ENCODE data around the gene VWA1. TPM values are rescaled to one million over a fixed set of nuclear protein-coding genes. Genes with fewer than 3 reads are reported as not detected.
"Not testable (repeated sequence)": the region's sequence is repeated elsewhere in the genome, so short reads cannot be mapped to it uniquely, and the experiment has no call there.

Gene VWA1
- total and polyA plus RNA-seq, 4 donors = 51.7 to 94.3 (median 69.1) TPM

DNA sequence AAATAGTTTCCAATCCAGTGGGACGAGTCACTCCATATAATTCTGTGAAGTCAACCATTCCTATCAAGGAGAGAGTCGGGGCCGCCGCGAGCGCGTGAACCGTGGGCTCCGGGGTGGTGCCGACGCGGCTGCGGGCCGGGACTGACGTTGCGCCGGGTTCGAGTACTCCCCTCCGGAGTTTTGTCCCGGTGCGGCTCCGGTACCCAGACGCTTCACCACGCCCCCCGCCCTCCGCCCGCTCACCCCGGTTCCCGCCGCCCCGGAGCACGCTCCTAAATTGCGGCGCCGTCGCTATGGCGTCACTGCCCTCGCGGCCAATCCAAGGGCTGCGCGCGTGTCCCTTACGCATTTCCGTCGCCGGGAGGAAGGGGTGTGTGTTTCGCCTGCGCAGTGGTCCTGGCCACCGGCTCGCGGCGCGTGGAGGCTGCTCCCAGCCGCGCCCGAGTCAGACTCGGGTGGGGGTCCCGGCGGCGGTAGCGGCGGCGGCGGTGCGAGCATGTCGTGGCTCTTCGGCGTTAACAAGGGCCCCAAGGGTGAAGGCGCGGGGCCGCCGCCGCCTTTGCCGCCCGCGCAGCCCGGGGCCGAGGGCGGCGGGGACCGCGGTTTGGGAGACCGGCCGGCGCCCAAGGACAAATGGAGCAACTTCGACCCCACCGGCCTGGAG is 36.0 kb downstream of the VWA1 start, which contains the start of gene ATAD3B:
Gene ATAD3B (plus strand): TSS at position 377 of the 664 bp plus-strand sequence. CDS start 120 bp downstream, at position 497.
- Histone ChIP-seq H3K9ac (ENCODE audit: insufficient read depth in 1 of 2, low read length in 2 of 2) (peak within 1 kb of the TSS in 1 of 2 donors; percentile 67), H3K27me3 (ENCODE audit: control insufficient read depth in 3 of 3, insufficient read depth in 3 of 3, low read length in 2 of 3) (no peaks in the 10 kb centered on the region), H3K4me1 (ENCODE audit: control insufficient read depth in 5 of 5, insufficient read depth in 5 of 5, low read length in 5 of 5) (peaks cover 0 to 10% (median 3%) of the 10 kb centered on the region in 5 donors), H3K36me3 (ENCODE audit: control insufficient read depth in 4 of 4, insufficient read depth in 4 of 4, low read length in 4 of 4) (no peaks in the 10 kb centered on the region), H3K9me3 (ENCODE audit: control insufficient read depth in 4 of 4, insufficient read depth in 3 of 4, low read length in 3 of 4) (no peaks in the 10 kb centered on the region), H3K27ac (ENCODE audit: low read depth in 1 of 2, low read length in 1 of 2) (peak within 1 kb of the TSS; percentile 80 to 90), H3K4me3 (peak within 1 kb of the TSS; percentile 82)
- TF ChIP-seq CTCF (IDR thresholded peaks at IDR 0.05; ENCODE audit: control extremely low read depth, extremely low read depth) = no peak
- 0% methylated on average over 79 to 86 of the region's 87 CpGs for WGBS, 2 donors
- peak; percentile 94 to 97 (median 94) for DNase-seq
- peak; percentile 95 for ATAC-seq (ENCODE audit: insufficient read depth, low FRiP score)

GRCh38 chr1:1472053-1472876 is 36.8 kb downstream of the VWA1 start:
- H3K27ac ChIP-seq (ENCODE audit: low read depth in 1 of 2, low read length in 1 of 2) = peak overlapping the region in 1 of 2 donors; percentile 63
- not testable (repeated sequence) for DNase-seq; H3K9me3 ChIP-seq (ENCODE audit: control insufficient read depth in 4 of 4, insufficient read depth in 3 of 4, low read length in 3 of 4); H3K9ac ChIP-seq (ENCODE audit: insufficient read depth in 1 of 2, low read length in 2 of 2); H3K36me3 ChIP-seq (ENCODE audit: control insufficient read depth in 4 of 4, insufficient read depth in 4 of 4, low read length in 4 of 4); H3K4me1 ChIP-seq (ENCODE audit: control insufficient read depth in 5 of 5, insufficient read depth in 5 of 5, low read length in 5 of 5); H3K27me3 ChIP-seq (ENCODE audit: control insufficient read depth in 3 of 3, insufficient read depth in 3 of 3, low read length in 2 of 3)
- H3K4me3 ChIP-seq = peak overlapping the region; percentile 54
- WGBS, 2 donors = 3 to 6% methylated on average over 24 to 46 of the region's 65 CpGs
- peak; percentile 3 for ATAC-seq (ENCODE audit: insufficient read depth, low FRiP score)

DNA sequence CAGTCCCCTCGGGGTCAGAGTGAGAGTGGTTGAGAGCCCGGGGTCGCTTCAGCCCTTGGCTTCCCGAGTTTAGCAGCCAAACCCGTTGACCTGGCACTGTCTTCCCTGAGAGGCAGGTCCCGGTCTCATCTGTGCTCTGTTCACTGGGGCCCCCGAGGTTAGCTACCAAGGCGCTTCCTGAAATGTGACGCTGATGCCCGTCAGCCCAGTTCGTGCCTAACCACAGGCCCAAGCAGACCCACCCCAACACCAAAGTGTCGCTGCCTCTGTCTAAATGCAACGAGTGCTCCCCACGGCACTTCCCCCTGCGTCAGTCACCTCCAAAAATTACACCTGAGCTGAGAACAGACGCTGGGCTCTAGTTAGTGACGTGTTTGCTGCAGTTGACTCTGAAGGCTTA is 40.5 kb downstream of the VWA1 start:
- DNase-seq; H3K4me3 ChIP-seq; H3K9ac ChIP-seq (ENCODE audit: insufficient read depth in 1 of 2, low read length in 2 of 2); H3K27me3 ChIP-seq (ENCODE audit: control insufficient read depth in 3 of 3, insufficient read depth in 3 of 3, low read length in 2 of 3); H3K4me1 ChIP-seq (ENCODE audit: control insufficient read depth in 5 of 5, insufficient read depth in 5 of 5, low read length in 5 of 5); H3K9me3 ChIP-seq (ENCODE audit: control insufficient read depth in 4 of 4, insufficient read depth in 3 of 4, low read length in 3 of 4); ATAC-seq (ENCODE audit: insufficient read depth, low FRiP score); H3K27ac ChIP-seq (ENCODE audit: low read depth in 1 of 2, low read length in 1 of 2): not testable (repeated sequence)
- WGBS, 2 donors = 57 to 79% methylated on average over 15 of the region's 17 CpGs
- H3K36me3 ChIP-seq (ENCODE audit: control insufficient read depth in 4 of 4, insufficient read depth in 4 of 4, low read length in 4 of 4) = peaks cover 0 to 25% (median 9%) of the 10 kb centered on the region in 4 donors

DNA sequence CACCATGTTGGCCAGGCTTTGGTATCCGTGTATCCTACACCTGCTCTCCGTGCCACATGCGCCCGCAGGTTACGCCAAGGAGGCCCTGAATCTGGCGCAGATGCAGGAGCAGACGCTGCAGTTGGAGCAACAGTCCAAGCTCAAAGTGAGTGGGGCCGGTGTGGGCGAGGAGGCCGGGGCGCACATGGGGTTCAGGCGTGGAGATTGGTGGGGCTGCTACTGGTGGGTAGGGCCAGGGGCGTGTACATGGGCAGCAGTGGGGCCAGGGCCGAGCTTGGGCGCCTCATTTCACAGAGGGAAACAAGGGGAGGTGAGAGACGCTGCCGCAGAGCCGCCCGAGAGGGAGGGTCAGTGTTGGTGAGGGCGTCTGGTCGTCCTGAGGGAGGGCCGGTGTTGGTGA is 41.7 kb downstream of the VWA1 start:
- Histone ChIP-seq H3K9ac (ENCODE audit: insufficient read depth in 1 of 2, low read length in 2 of 2) (no peak overlapping the region), H3K9me3 (ENCODE audit: control insufficient read depth in 4 of 4, insufficient read depth in 3 of 4, low read length in 3 of 4) (peaks cover 0 to under 1% (median 0%) of the 10 kb centered on the region in 4 donors), H3K4me1 (ENCODE audit: control insufficient read depth in 5 of 5, insufficient read depth in 5 of 5, low read length in 5 of 5) (peaks cover 0 to 7% (median 0%) of the 10 kb centered on the region in 5 donors), H3K4me3 (no peak overlapping the region), H3K27ac (ENCODE audit: low read depth in 1 of 2, low read length in 1 of 2) (no peak overlapping the region), H3K27me3 (ENCODE audit: control insufficient read depth in 3 of 3, insufficient read depth in 3 of 3, low read length in 2 of 3) (no peaks in the 10 kb centered on the region), H3K36me3 (ENCODE audit: control insufficient read depth in 4 of 4, insufficient read depth in 4 of 4, low read length in 4 of 4) (peaks cover 0 to 31% (median 9%) of the 10 kb centered on the region in 4 donors)
- no peak for TF ChIP-seq CTCF (IDR thresholded peaks at IDR 0.05; ENCODE audit: control extremely low read depth, extremely low read depth)
- ATAC-seq (ENCODE audit: insufficient read depth, low FRiP score) = no peak
- DNase-seq = no peak
- 97% methylated on average over 22 of the region's 22 CpGs for WGBS, 2 donors

Data from lung (tissue), 12 donors.